ENCODE measurements around the gene IL17REL.
A peak's percentile ranks its signal among the peaks of the same experiment; 100 is the strongest.
"Not testable (repeated sequence)": the region's sequence is repeated elsewhere in the genome, so short reads cannot be mapped to it uniquely, and the experiment has no call there.

The IL17REL gene

GRCh38 chr22:49981799-49982198 lies 30.8 kb downstream of the IL17REL start:
- not testable (repeated sequence) for H3K9ac ChIP-seq (ENCODE audit: low read depth, low read length); H3K9me3 ChIP-seq (ENCODE audit: control insufficient read depth, insufficient read depth, low read length); H3K36me3 ChIP-seq (ENCODE audit: insufficient read depth, low read length); H3K4me1 ChIP-seq (ENCODE audit: insufficient read depth, low read length)

GRCh38 chr22:49979587-49980264 lies 32.8 kb downstream of the IL17REL start:
- 0 out of 2 replicates have a peak, but pooled peaks cover 4% of the 10 kb centered on the region for H3K9me3 ChIP-seq (ENCODE audit: control insufficient read depth, insufficient read depth, low read length)
- H3K36me3 ChIP-seq (ENCODE audit: insufficient read depth, low read length), result no peaks in the 10 kb centered on the region
- H3K9ac ChIP-seq (ENCODE audit: low read depth, low read length), result no peak overlapping the region
- H3K4me1 ChIP-seq (ENCODE audit: insufficient read depth, low read length), result peaks cover 4% of the 10 kb centered on the region; the same call in 1 of the 2 replicates

- H3K9me3 ChIP-seq (ENCODE audit: control insufficient read depth, insufficient read depth, low read length), result 0 out of 2 replicates have a peak, but pooled peaks cover 4% of the 10 kb centered on the region
- H3K36me3 ChIP-seq (ENCODE audit: insufficient read depth, low read length), result no peaks in the 10 kb centered on the region
- no peak overlapping the region for H3K9ac ChIP-seq (ENCODE audit: low read depth, low read length)
- H3K4me1 ChIP-seq (ENCODE audit: insufficient read depth, low read length), result peaks cover 4% of the 10 kb centered on the region; the same call in 1 of the 2 replicates
These were observed 35.0 kb downstream of the IL17REL start for GRCh38 chr22:49977578-49977977.

- H3K9ac ChIP-seq (ENCODE audit: low read depth, low read length), result no peak overlapping the region
- H3K9me3 ChIP-seq (ENCODE audit: control insufficient read depth, insufficient read depth, low read length), result 0 out of 2 replicates have a peak, but pooled peaks cover 4% of the 10 kb centered on the region
- peaks cover 4% of the 10 kb centered on the region; the same call in 1 of the 2 replicates for H3K4me1 ChIP-seq (ENCODE audit: insufficient read depth, low read length)
- no peaks in the 10 kb centered on the region for H3K36me3 ChIP-seq (ENCODE audit: insufficient read depth, low read length)
These were observed 36.0 kb downstream of the IL17REL start for GRCh38 chr22:49976439-49977175.

GRCh38 chr22:49975543-49976389 lies 36.8 kb downstream of the IL17REL start:
- H3K9ac ChIP-seq (ENCODE audit: low read depth, low read length), result no peak overlapping the region
- 0 out of 2 replicates have a peak, but pooled peaks cover 4% of the 10 kb centered on the region for H3K9me3 ChIP-seq (ENCODE audit: control insufficient read depth, insufficient read depth, low read length)
- no peaks in the 10 kb centered on the region for H3K36me3 ChIP-seq (ENCODE audit: insufficient read depth, low read length)
- H3K4me1 ChIP-seq (ENCODE audit: insufficient read depth, low read length), result peaks cover 4% of the 10 kb centered on the region; the same call in 1 of the 2 replicates

GRCh38 chr22:49973018-49973961 lies 39.3 kb downstream of the IL17REL start:
- Histone ChIP-seq H3K9ac (ENCODE audit: low read depth, low read length) (no peak overlapping the region), H3K4me1 (ENCODE audit: insufficient read depth, low read length) (peaks cover 10% of the 10 kb centered on the region), H3K9me3 (ENCODE audit: control insufficient read depth, insufficient read depth, low read length) (no peaks in the 10 kb centered on the region), H3K36me3 (ENCODE audit: insufficient read depth, low read length) (no peaks in the 10 kb centered on the region)

- Histone ChIP-seq H3K36me3 (ENCODE audit: insufficient read depth, low read length) (no peaks in the 10 kb centered on the region), H3K4me1 (ENCODE audit: insufficient read depth, low read length) (peaks cover 10% of the 10 kb centered on the region), H3K9me3 (ENCODE audit: control insufficient read depth, insufficient read depth, low read length) (no peaks in the 10 kb centered on the region), H3K9ac (ENCODE audit: low read depth, low read length) (peak overlapping the region; percentile 56; the same call in 1 of the 2 replicates)
These were observed 40.2 kb downstream of the IL17REL start for GRCh38 chr22:49972163-49973017.

GRCh38 chr22:49971232-49972162 lies 41.1 kb downstream of the IL17REL start:
- H3K9me3 ChIP-seq (ENCODE audit: control insufficient read depth, insufficient read depth, low read length), result no peaks in the 10 kb centered on the region
- no peaks in the 10 kb centered on the region for H3K36me3 ChIP-seq (ENCODE audit: insufficient read depth, low read length)
- H3K4me1 ChIP-seq (ENCODE audit: insufficient read depth, low read length), result peaks cover 9% of the 10 kb centered on the region
- peak overlapping the region; percentile 56 for H3K9ac ChIP-seq (ENCODE audit: low read depth, low read length)

GRCh38 chr22:49970528-49971231 lies 41.9 kb downstream of the IL17REL start:
- Histone ChIP-seq H3K9ac (ENCODE audit: low read depth, low read length) (peak overlapping the region; percentile 56), H3K4me1 (ENCODE audit: insufficient read depth, low read length) (peaks cover 6% of the 10 kb centered on the region), H3K36me3 (ENCODE audit: insufficient read depth, low read length) (no peaks in the 10 kb centered on the region), H3K9me3 (ENCODE audit: control insufficient read depth, insufficient read depth, low read length) (no peaks in the 10 kb centered on the region)

- Histone ChIP-seq H3K4me1 (ENCODE audit: insufficient read depth, low read length) (peaks cover 6% of the 10 kb centered on the region), H3K36me3 (ENCODE audit: insufficient read depth, low read length) (no peaks in the 10 kb centered on the region), H3K9ac (ENCODE audit: low read depth, low read length) (no peak overlapping the region), H3K9me3 (ENCODE audit: control insufficient read depth, insufficient read depth, low read length) (no peaks in the 10 kb centered on the region)
These were observed 42.6 kb downstream of the IL17REL start for GRCh38 chr22:49969751-49970527.

Measured in ES-I3 (cell line).